Dermis blood vessel endothelial cell (primary cell): Measurements from ENCODE around the gene ACACB. TPM values are rescaled to one million over a fixed set of nuclear protein-coding genes. Genes with fewer than 3 reads are reported as not detected.
"Not testable (repeated sequence)": the region's sequence is repeated elsewhere in the genome, so short reads cannot be mapped to it uniquely, and the experiment has no call there.

Experiments
- DNase-seq: peaks from one replicate; pipeline ENCODE4 v3.0.0; 2010
- total RNA-seq: library from RNA; depleted of rRNA; stranded (reverse); fragments of >200 nt; gene quantifications from 2 replicates; pipeline ENCODE4 v1.2.3, GENCODE V29; 2014

Gene ACACB
- total RNA-seq, 1 donor from 2014 or later = 6.0 TPM

- DNase-seq = no peak
Measured at GRCh38 chr12:109144224-109144623, 27.8 kb downstream of the ACACB start.

- DNase-seq = not testable (repeated sequence)
Measured at GRCh38 chr12:109147126-109147525, 30.7 kb downstream of the ACACB start.

GRCh38 chr12:109147954-109148353, 31.6 kb downstream of the ACACB start:
- DNase-seq = no peak

GRCh38 chr12:109150124-109150640, 33.8 kb downstream of the ACACB start:
- no peak for DNase-seq

GRCh38 chr12:109151457-109151856, 35.1 kb downstream of the ACACB start:
- no peak for DNase-seq

GRCh38 chr12:109153821-109154441, 37.5 kb downstream of the ACACB start:
- DNase-seq = no peak

GRCh38 chr12:109154451-109155438, 38.4 kb downstream of the ACACB start:
- peak; percentile 52 for DNase-seq

- no peak for DNase-seq
Measured at GRCh38 chr12:109156036-109156435, 39.6 kb downstream of the ACACB start.

- DNase-seq = no peak
Measured at GRCh38 chr12:109156586-109156985, 40.2 kb downstream of the ACACB start.

GRCh38 chr12:109157986-109158385, 41.6 kb downstream of the ACACB start:
- DNase-seq = no peak

- DNase-seq = no peak
Measured at GRCh38 chr12:109160433-109160832, 44.0 kb downstream of the ACACB start.

GRCh38 chr12:109160873-109161272, 44.5 kb downstream of the ACACB start:
- DNase-seq = no peak

- no peak for DNase-seq
Measured at GRCh38 chr12:109162551-109162950, 46.2 kb downstream of the ACACB start.

GRCh38 chr12:109163167-109163566, 46.8 kb downstream of the ACACB start:
- peak; percentile 25 for DNase-seq

- DNase-seq = no peak
Measured at GRCh38 chr12:109165599-109165998, 49.2 kb downstream of the ACACB start.

- DNase-seq = no peak
Measured at GRCh38 chr12:109166371-109166770, 50.0 kb downstream of the ACACB start.

GRCh38 chr12:109167781-109168180, 51.4 kb downstream of the ACACB start:
- no peak for DNase-seq

GRCh38 chr12:109169262-109169661, 52.9 kb downstream of the ACACB start:
- no peak for DNase-seq

GRCh38 chr12:109169686-109170085, 53.3 kb downstream of the ACACB start:
- DNase-seq = peak; percentile 8

- DNase-seq = no peak
Measured at GRCh38 chr12:109170324-109170723, 53.9 kb downstream of the ACACB start.

- not testable (repeated sequence) for DNase-seq
Measured at GRCh38 chr12:109172787-109173186, 56.4 kb downstream of the ACACB start.

GRCh38 chr12:109173443-109174240, 57.3 kb downstream of the ACACB start:
- no peak for DNase-seq

- DNase-seq = no peak
Measured at GRCh38 chr12:109174468-109174867, 58.1 kb downstream of the ACACB start.
